GM23338 (cell line): ENCODE measurements around the gene BEX2. TPM values are rescaled to one million over a fixed set of nuclear protein-coding genes. Genes with fewer than 3 reads are reported as not detected.

Experiments
- ATAC-seq: fragments of 200-7000 bp; cut with Tn5 transposase; 3 replicates; pipeline ENCODE4 v1.9.1; 2020
- DNase-seq: peaks from one replicate; pipeline ENCODE4 v3.0.0-alpha.2; 2015; ENCODE audit warnings: low spot score
- H2AFZ ChIP-seq: fragments of 200-600 bp; sonication (generic); 2 replicates; pipeline ENCODE4 v1.8.0; 2016; ENCODE audit warnings: antibody characterized with exemption, mild to moderate bottlenecking, moderate library complexity
- H3F3A ChIP-seq: fragments of 200-600 bp; sonication (generic); replicated peaks from 2 replicates; pipeline ENCODE4 v1.8.0; 2017; ENCODE audit warnings: antibody characterized with exemption, mixed run types, low read depth
- H3K27ac ChIP-seq: fragments of 200-600 bp; sonication (generic); 2 replicates; pipeline ENCODE4 v1.6.1; 2016; ENCODE audit warnings: low read depth
- H3K27me3 ChIP-seq: fragments of 200-600 bp; sonication (generic); 2 replicates; pipeline ENCODE4 v1.8.0; 2016; ENCODE audit warnings: mild to moderate bottlenecking, mixed run types, moderate library complexity; ENCODE audit not compliant: insufficient read depth
- H3K36me3 ChIP-seq: fragments of 200-600 bp; sonication (generic); 2 replicates; pipeline ENCODE4 v1.8.0; 2016; ENCODE audit warnings: mild to moderate bottlenecking; ENCODE audit not compliant: insufficient read depth
- H3K4me1 ChIP-seq: fragments of 200-600 bp; sonication (generic); 2 replicates; pipeline ENCODE4 v1.8.0; 2016; ENCODE audit warnings: mild to moderate bottlenecking, moderate library complexity; ENCODE audit not compliant: insufficient read depth
- H3K4me2 ChIP-seq: fragments of 200-600 bp; sonication (generic); 2 replicates; pipeline ENCODE4 v1.7.1; 2017; ENCODE audit warnings: mixed run types
- H3K4me3 ChIP-seq: fragments of 200-600 bp; sonication (generic); 2 replicates; pipeline ENCODE4 v1.6.1; 2016; ENCODE audit warnings: mixed run types
- H3K79me2 ChIP-seq: fragments of 200-600 bp; sonication (generic); replicated peaks from 2 replicates; pipeline ENCODE4 v1.8.0; 2017; ENCODE audit warnings: mild to moderate bottlenecking; ENCODE audit not compliant: insufficient read depth
- H3K9me2 ChIP-seq: fragments of 200-600 bp; sonication (generic); 2 replicates; pipeline ENCODE4 v1.8.0; 2017; ENCODE audit not compliant: insufficient read depth
- H4K20me1 ChIP-seq: fragments of 200-600 bp; sonication (generic); replicated peaks from 2 replicates; pipeline ENCODE4 v1.8.0; 2017; ENCODE audit warnings: mild to moderate bottlenecking; ENCODE audit not compliant: insufficient read depth
- H3K27ac Mint-ChIP-seq: 2 replicates; pipeline ENCODE4 v1.8.0; 2020; ENCODE audit warnings: inconsistent platforms, mild to moderate bottlenecking, moderate library complexity, mixed read lengths
- H3K27me3 Mint-ChIP-seq: 3 replicates; pipeline ENCODE4 v1.8.0; 2022; ENCODE audit warnings: low read depth, mild to moderate bottlenecking, moderate library complexity, mixed read lengths, inconsistent platforms; ENCODE audit not compliant: insufficient read depth, poor library complexity
- H3K36me3 Mint-ChIP-seq: 3 replicates; pipeline ENCODE4 v1.8.0; 2021; ENCODE audit warnings: low read depth, mild to moderate bottlenecking, inconsistent platforms, moderate library complexity, mixed read lengths
- H3K4me1 Mint-ChIP-seq: 3 replicates; pipeline ENCODE4 v1.8.0; 2020; ENCODE audit warnings: mild to moderate bottlenecking, inconsistent platforms, mixed read lengths
- H3K4me3 Mint-ChIP-seq: 3 replicates; pipeline ENCODE4 v1.8.0; 2021; ENCODE audit warnings: moderate library complexity, mild to moderate bottlenecking, inconsistent platforms, mixed read lengths
- H3K9me3 Mint-ChIP-seq: 3 replicates; pipeline ENCODE4 v1.8.0; 2020; ENCODE audit warnings: moderate library complexity, mild to moderate bottlenecking, inconsistent platforms, mixed read lengths
- CREB1 ChIP-seq: fragments of 250-450 bp; sonication (Bioruptor Pico); IDR thresholded peaks from 2 replicates; pipeline ENCODE4 v1.5.0; 2020; ENCODE audit warnings: low read depth, mild to moderate bottlenecking, moderate library complexity
- EZH2 ChIP-seq: fragments of 200-600 bp; sonication (generic); IDR thresholded peaks from one replicate; pipeline ENCODE4 v1.8.0; 2017; ENCODE audit warnings: antibody characterized with exemption, mild to moderate bottlenecking, low read depth; ENCODE audit not compliant: unreplicated experiment
- EZH2phosphoT487 ChIP-seq: fragments of 200-600 bp; sonication (generic); IDR thresholded peaks from one replicate; pipeline ENCODE4 v1.8.1; 2018; ENCODE audit warnings: antibody characterized with exemption; ENCODE audit not compliant: unreplicated experiment
- JUNB ChIP-seq: IDR thresholded peaks from one replicate; pipeline ENCODE4 v1.6.1; 2016; ENCODE audit warnings: antibody characterized with exemption; ENCODE audit not compliant: unreplicated experiment
- POLR2AphosphoS5 ChIP-seq: IDR thresholded peaks from 2 replicates; pipeline ENCODE4 v1.6.1; 2016; ENCODE audit warnings: antibody characterized with exemption, low read depth
- ZNF331 ChIP-seq: fragments of 250-450 bp; sonication (Bioruptor Pico); IDR thresholded peaks from 2 replicates; pipeline ENCODE4 v1.5.0; 2020; ENCODE audit warnings: low read depth, mild to moderate bottlenecking, moderate library complexity
- polyA plus RNA-seq: library from polyadenylated mRNA; unstranded; fragments of >200 nt; fragmentation: Nextera tagmentation; extraction: Ambion mirVana; gene quantifications from 2 replicates; pipeline ENCODE4 v1.2.1, GENCODE V29; 2016
- total RNA-seq: library from RNA; depleted of rRNA; stranded (reverse); fragments of >200 nt; shearing (Covaris generic); gene quantifications from 2 replicates; pipeline ENCODE4 v1.2.3, GENCODE V29; 2014
- TF ChIP-seq, protein P1 (sequence below): IDR thresholded peaks from one replicate; pipeline ENCODE4 v1.6.1; 2018; ENCODE audit warnings: antibody characterized with exemption; ENCODE audit not compliant: unreplicated experiment
- TF ChIP-seq, protein P2 (sequence below): fragments of 250-450 bp; sonication (Bioruptor Pico); IDR thresholded peaks from 2 replicates; pipeline ENCODE4 v1.5.0; 2020; ENCODE audit warnings: mild to moderate bottlenecking, moderate library complexity
- TF ChIP-seq, protein P3 (sequence below): IDR thresholded peaks from 2 replicates; pipeline ENCODE4 v1.6.1; 2016; ENCODE audit warnings: antibody characterized with exemption

Gene BEX2
- total and polyA plus RNA-seq, 2 experiments from 2014 or later: 37.5 to 87.9 TPM

DNA sequence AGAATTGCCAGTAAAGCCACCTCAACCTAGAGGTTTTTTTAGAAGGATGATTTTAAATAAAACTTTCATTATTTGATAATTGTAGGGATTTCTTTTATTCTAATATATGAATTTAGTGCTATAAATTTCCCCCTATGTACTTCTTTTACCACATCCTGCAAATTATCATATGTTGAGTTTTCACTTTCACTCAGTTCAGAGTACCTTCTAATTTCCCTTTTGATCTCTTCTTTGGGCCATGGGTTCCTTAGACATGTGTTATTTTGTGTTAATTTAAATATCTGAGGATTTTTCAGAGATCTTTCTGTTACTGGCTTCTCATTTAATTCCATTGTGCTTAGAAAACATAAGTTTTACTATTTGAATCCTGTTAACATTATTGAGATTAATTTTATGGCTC is 6.1 kb downstream of the BEX2 start:
- H3K4me3 ChIP-seq: no peak overlapping the region
- peaks cover 1% of the 10 kb centered on the region for H3K27me3 Mint-ChIP-seq
- no peak overlapping the region for H3K4me3 Mint-ChIP-seq
- no peak overlapping the region for H3K27ac ChIP-seq
- DNase-seq (no peak), ATAC-seq (no peak)
- no peaks in the 10 kb centered on the region for H3K79me2 ChIP-seq
- H3K9me3 Mint-ChIP-seq: no peaks in the 10 kb centered on the region
- H3K36me3 ChIP-seq: no peaks in the 10 kb centered on the region
- no peaks in the 10 kb centered on the region for H3F3A ChIP-seq
- no peak overlapping the region for H2AFZ ChIP-seq
- no peaks in the 10 kb centered on the region for H4K20me1 ChIP-seq
- TF ChIP-seq, protein P1, sequence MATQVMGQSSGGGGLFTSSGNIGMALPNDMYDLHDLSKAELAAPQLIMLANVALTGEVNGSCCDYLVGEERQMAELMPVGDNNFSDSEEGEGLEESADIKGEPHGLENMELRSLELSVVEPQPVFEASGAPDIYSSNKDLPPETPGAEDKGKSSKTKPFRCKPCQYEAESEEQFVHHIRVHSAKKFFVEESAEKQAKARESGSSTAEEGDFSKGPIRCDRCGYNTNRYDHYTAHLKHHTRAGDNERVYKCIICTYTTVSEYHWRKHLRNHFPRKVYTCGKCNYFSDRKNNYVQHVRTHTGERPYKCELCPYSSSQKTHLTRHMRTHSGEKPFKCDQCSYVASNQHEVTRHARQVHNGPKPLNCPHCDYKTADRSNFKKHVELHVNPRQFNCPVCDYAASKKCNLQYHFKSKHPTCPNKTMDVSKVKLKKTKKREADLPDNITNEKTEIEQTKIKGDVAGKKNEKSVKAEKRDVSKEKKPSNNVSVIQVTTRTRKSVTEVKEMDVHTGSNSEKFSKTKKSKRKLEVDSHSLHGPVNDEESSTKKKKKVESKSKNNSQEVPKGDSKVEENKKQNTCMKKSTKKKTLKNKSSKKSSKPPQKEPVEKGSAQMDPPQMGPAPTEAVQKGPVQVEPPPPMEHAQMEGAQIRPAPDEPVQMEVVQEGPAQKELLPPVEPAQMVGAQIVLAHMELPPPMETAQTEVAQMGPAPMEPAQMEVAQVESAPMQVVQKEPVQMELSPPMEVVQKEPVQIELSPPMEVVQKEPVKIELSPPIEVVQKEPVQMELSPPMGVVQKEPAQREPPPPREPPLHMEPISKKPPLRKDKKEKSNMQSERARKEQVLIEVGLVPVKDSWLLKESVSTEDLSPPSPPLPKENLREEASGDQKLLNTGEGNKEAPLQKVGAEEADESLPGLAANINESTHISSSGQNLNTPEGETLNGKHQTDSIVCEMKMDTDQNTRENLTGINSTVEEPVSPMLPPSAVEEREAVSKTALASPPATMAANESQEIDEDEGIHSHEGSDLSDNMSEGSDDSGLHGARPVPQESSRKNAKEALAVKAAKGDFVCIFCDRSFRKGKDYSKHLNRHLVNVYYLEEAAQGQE: no peak
- TF ChIP-seq EZH2phosphoT487 (no peak), POLR2AphosphoS5 (no peak), JUNB (no peak), EZH2 (no peak), CREB1 (CRISPR knock-in tag) (no peak), ZNF331 (CRISPR knock-in tag) (no peak)
- TF ChIP-seq, protein P2, sequence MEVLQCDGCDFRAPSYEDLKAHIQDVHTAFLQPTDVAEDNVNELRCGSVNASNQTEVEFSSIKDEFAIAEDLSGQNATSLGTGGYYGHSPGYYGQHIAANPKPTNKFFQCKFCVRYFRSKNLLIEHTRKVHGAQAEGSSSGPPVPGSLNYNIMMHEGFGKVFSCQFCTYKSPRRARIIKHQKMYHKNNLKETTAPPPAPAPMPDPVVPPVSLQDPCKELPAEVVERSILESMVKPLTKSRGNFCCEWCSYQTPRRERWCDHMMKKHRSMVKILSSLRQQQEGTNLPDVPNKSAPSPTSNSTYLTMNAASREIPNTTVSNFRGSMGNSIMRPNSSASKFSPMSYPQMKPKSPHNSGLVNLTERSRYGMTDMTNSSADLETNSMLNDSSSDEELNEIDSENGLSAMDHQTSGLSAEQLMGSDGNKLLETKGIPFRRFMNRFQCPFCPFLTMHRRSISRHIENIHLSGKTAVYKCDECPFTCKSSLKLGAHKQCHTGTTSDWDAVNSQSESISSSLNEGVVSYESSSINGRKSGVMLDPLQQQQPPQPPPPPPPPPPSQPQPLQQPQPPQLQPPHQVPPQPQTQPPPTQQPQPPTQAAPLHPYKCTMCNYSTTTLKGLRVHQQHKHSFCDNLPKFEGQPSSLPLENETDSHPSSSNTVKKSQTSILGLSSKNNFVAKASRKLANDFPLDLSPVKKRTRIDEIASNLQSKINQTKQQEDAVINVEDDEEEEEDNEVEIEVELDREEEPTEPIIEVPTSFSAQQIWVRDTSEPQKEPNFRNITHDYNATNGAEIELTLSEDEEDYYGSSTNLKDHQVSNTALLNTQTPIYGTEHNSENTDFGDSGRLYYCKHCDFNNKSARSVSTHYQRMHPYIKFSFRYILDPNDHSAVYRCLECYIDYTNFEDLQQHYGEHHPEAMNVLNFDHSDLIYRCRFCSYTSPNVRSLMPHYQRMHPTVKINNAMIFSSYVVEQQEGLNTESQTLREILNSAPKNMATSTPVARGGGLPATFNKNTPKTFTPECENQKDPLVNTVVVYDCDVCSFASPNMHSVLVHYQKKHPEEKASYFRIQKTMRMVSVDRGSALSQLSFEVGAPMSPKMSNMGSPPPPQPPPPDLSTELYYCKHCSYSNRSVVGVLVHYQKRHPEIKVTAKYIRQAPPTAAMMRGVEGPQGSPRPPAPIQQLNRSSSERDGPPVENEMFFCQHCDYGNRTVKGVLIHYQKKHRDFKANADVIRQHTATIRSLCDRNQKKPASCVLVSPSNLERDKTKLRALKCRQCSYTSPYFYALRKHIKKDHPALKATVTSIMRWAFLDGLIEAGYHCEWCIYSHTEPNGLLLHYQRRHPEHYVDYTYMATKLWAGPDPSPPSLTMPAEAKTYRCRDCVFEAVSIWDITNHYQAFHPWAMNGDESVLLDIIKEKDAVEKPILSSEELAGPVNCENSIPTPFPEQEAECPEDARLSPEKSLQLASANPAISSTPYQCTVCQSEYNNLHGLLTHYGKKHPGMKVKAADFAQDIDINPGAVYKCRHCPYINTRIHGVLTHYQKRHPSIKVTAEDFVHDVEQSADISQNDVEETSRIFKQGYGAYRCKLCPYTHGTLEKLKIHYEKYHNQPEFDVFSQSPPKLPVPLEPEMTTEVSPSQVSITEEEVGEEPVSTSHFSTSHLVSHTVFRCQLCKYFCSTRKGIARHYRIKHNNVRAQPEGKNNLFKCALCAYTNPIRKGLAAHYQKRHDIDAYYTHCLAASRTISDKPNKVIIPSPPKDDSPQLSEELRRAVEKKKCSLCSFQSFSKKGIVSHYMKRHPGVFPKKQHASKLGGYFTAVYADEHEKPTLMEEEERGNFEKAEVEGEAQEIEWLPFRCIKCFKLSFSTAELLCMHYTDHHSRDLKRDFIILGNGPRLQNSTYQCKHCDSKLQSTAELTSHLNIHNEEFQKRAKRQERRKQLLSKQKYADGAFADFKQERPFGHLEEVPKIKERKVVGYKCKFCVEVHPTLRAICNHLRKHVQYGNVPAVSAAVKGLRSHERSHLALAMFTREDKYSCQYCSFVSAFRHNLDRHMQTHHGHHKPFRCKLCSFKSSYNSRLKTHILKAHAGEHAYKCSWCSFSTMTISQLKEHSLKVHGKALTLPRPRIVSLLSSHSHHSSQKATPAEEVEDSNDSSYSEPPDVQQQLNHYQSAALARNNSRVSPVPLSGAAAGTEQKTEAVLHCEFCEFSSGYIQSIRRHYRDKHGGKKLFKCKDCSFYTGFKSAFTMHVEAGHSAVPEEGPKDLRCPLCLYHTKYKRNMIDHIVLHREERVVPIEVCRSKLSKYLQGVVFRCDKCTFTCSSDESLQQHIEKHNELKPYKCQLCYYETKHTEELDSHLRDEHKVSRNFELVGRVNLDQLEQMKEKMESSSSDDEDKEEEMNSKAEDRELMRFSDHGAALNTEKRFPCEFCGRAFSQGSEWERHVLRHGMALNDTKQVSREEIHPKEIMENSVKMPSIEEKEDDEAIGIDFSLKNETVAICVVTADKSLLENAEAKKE (CRISPR knock-in tag): no peak
- TF ChIP-seq, protein P3, sequence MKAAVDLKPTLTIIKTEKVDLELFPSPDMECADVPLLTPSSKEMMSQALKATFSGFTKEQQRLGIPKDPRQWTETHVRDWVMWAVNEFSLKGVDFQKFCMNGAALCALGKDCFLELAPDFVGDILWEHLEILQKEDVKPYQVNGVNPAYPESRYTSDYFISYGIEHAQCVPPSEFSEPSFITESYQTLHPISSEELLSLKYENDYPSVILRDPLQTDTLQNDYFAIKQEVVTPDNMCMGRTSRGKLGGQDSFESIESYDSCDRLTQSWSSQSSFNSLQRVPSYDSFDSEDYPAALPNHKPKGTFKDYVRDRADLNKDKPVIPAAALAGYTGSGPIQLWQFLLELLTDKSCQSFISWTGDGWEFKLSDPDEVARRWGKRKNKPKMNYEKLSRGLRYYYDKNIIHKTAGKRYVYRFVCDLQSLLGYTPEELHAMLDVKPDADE: no peak
- H3K36me3 Mint-ChIP-seq: peaks cover 14% of the 10 kb centered on the region
- H3K4me1 Mint-ChIP-seq: peaks cover 2% of the 10 kb centered on the region; the same call in 2 of the 3 replicates
- no peak overlapping the region for H3K27ac Mint-ChIP-seq
- no peaks in the 10 kb centered on the region for H3K27me3 ChIP-seq
- no peak overlapping the region for H3K4me2 ChIP-seq
- no peaks in the 10 kb centered on the region for H3K9me2 ChIP-seq
- no peaks in the 10 kb centered on the region for H3K4me1 ChIP-seq
